ENCODE results near the gene GOSR1. TPM values are rescaled to one million over a fixed set of nuclear protein-coding genes. Genes with fewer than 3 reads are reported as not detected.
"Not testable (repeated sequence)": the region's sequence is repeated elsewhere in the genome, so short reads cannot be mapped to it uniquely, and the experiment has no call there.

The GOSR1 gene
- total RNA-seq, 2 experiments from 2014 or later = 43.2 to 45.6 TPM

DNA sequence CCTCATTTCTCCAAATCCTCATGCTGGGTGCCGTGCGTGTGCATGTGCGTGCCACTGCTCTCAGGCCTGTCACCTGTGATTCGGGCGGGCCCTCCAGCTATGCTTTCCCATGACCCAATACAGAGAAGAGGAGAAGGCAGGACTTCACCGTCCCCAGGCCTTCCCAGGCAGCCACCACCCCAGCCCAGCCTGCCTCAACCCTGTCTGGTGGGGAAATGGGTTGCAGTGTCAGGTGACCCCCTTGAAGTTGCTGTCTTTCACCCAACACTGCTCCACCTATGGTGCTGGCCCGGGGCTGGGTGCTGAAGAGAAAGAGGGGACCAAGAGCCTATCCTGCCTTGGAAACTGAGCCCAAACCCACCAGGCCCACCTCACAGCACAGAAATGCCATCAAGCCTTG lies 94.7 kb downstream of the GOSR1 start:
- no peaks in the 10 kb centered on the region for H3K4me1 Mint-ChIP-seq (ENCODE audit: low read depth)
- intact Hi-C loops (cut with DNase I, micrococcal nuclease) = no loop called here
- H3K4me3 ChIP-seq (ENCODE audit: low read length) = no peak overlapping the region
- ChIA-PET POLR2A (no interaction called here), CTCF (no interaction called here)
- H3K4me3 Mint-ChIP-seq = no peak overlapping the region
- no peak for ATAC-seq (ENCODE audit: poor library complexity)
- H3K27ac Mint-ChIP-seq = no peak overlapping the region
- H3K36me3 ChIP-seq (ENCODE audit: insufficient read depth, low read length) = no peaks in the 10 kb centered on the region
- no peaks in the 10 kb centered on the region for H3K36me3 Mint-ChIP-seq (ENCODE audit: low read depth)
- DNase-seq = no peak
- H3K4me1 ChIP-seq (ENCODE audit: insufficient read depth, low read length) = no peaks in the 10 kb centered on the region
- H3K9me3 Mint-ChIP-seq = no peaks in the 10 kb centered on the region
- H3K9me3 ChIP-seq (ENCODE audit: control insufficient read depth in 1 of 2, insufficient read depth in 1 of 2, low read length in 2 of 2) = no peaks in the 10 kb centered on the region
- TF ChIP-seq, protein P1, sequence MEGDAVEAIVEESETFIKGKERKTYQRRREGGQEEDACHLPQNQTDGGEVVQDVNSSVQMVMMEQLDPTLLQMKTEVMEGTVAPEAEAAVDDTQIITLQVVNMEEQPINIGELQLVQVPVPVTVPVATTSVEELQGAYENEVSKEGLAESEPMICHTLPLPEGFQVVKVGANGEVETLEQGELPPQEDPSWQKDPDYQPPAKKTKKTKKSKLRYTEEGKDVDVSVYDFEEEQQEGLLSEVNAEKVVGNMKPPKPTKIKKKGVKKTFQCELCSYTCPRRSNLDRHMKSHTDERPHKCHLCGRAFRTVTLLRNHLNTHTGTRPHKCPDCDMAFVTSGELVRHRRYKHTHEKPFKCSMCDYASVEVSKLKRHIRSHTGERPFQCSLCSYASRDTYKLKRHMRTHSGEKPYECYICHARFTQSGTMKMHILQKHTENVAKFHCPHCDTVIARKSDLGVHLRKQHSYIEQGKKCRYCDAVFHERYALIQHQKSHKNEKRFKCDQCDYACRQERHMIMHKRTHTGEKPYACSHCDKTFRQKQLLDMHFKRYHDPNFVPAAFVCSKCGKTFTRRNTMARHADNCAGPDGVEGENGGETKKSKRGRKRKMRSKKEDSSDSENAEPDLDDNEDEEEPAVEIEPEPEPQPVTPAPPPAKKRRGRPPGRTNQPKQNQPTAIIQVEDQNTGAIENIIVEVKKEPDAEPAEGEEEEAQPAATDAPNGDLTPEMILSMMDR (IDR thresholded peaks at IDR 0.05) = no peak
- no peaks in the 10 kb centered on the region for H3K27me3 Mint-ChIP-seq
- no peaks in the 10 kb centered on the region for H3K27me3 ChIP-seq (ENCODE audit: control insufficient read depth in 1 of 2, insufficient read depth in 2 of 2, low read length in 2 of 2)
- no peak overlapping the region for H3K27ac ChIP-seq (ENCODE audit: low read depth in 1 of 2, low read length in 2 of 2)

DNA sequence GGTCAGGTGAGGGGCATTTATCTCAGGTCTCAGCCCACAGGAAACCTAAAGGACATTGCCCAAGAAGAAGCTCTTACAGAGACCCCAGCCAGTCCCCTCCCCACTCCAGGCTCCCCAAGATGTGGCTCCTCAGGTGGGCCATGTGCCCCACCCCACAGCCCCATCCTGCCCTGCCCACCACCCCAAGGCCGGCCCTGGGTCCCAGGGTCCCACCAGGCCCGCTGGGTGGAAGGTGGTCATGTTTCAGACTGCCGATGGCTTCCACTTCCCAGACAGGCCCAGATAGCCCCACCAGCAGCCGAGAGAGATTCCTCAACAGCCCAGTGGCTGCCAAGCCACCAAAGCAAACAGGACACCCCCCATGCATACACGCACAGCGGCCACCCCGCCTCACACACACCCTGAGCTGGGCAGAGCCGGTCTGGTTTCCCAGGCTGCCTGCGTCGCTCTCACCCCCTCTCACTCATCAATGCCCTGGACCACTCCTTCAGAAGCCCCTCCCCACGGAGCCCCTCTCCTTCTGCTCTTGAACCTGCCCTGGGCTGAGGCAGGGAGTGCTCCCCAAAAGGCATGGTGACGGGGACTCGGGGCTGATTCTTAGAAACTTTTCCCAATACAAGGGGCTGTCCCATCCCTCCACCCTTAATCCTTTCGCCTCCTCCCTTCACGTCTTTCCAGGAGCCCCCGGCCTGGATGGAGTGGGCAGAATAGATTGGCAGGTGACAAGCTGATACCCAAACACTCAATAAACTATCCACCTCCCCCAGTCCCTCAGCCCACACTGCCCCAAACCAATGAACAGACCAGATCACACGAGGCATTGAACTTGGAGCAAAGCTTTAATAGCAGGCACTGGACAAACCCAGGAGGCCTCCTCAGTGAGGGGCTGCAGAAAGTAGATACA lies 95.7 kb downstream of the GOSR1 start:
- POLR2A ChIA-PET; H3K9me3 Mint-ChIP-seq; H3K36me3 Mint-ChIP-seq (ENCODE audit: low read depth); H3K4me3 Mint-ChIP-seq; H3K4me3 ChIP-seq (ENCODE audit: low read length); H3K27ac ChIP-seq (ENCODE audit: low read depth in 1 of 2, low read length in 2 of 2); CTCF ChIA-PET; intact Hi-C loops (cut with DNase I, micrococcal nuclease); DNase-seq; H3K27me3 Mint-ChIP-seq; ATAC-seq (ENCODE audit: poor library complexity); H3K27me3 ChIP-seq (ENCODE audit: control insufficient read depth in 1 of 2, insufficient read depth in 2 of 2, low read length in 2 of 2); H3K4me1 ChIP-seq (ENCODE audit: insufficient read depth, low read length); H3K36me3 ChIP-seq (ENCODE audit: insufficient read depth, low read length); H3K27ac Mint-ChIP-seq; H3K4me1 Mint-ChIP-seq (ENCODE audit: low read depth); H3K9me3 ChIP-seq (ENCODE audit: control insufficient read depth in 1 of 2, insufficient read depth in 1 of 2, low read length in 2 of 2): not testable (repeated sequence)

DNA sequence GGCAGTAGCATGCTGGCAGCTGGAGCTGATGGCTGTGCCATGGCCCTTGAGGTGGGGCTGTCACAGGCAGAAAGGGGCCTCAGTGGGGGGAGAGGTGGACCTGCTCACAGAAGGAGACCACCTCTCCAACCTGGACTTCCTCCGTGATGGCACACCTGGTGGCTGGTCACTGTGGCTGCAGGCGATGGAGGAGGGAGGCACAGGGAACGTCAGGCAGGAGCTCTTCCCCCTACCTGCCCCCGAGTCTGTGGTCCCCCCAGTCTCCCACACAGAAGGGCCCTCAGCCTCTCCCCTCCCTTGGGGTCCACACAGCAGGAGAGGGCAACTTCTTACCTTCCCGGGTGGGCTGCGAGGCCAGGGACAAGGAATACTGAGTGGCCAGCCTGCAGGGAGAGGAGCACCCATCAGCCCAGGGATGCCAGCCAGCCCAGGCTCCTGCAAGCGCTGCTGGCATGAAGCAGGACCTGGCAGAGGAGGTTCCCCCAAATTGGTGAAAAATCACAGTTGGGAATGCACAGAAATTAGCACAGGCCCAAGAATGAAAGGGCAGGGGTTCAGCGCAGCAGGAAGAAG lies 96.5 kb downstream of the GOSR1 start:
- H3K27ac Mint-ChIP-seq = no peak overlapping the region
- H3K4me1 ChIP-seq (ENCODE audit: insufficient read depth, low read length) = no peaks in the 10 kb centered on the region
- no peak overlapping the region for H3K27ac ChIP-seq (ENCODE audit: low read depth in 1 of 2, low read length in 2 of 2)
- TF ChIP-seq, protein P1 (IDR thresholded peaks at IDR 0.05) = no peak
- no peaks in the 10 kb centered on the region for H3K27me3 Mint-ChIP-seq
- ATAC-seq (ENCODE audit: poor library complexity) = no peak
- ChIA-PET CTCF (no interaction called here), POLR2A (no interaction called here)
- no peaks in the 10 kb centered on the region for H3K36me3 ChIP-seq (ENCODE audit: insufficient read depth, low read length)
- H3K9me3 ChIP-seq (ENCODE audit: control insufficient read depth in 1 of 2, insufficient read depth in 1 of 2, low read length in 2 of 2) = no peaks in the 10 kb centered on the region
- no peaks in the 10 kb centered on the region for H3K27me3 ChIP-seq (ENCODE audit: control insufficient read depth in 1 of 2, insufficient read depth in 2 of 2, low read length in 2 of 2)
- H3K4me1 Mint-ChIP-seq (ENCODE audit: low read depth) = no peaks in the 10 kb centered on the region
- no peak overlapping the region for H3K4me3 Mint-ChIP-seq
- no peaks in the 10 kb centered on the region for H3K9me3 Mint-ChIP-seq
- intact Hi-C loops (cut with DNase I, micrococcal nuclease) = no loop called here
- H3K36me3 Mint-ChIP-seq (ENCODE audit: low read depth) = no peaks in the 10 kb centered on the region
- DNase-seq = no peak
- no peak overlapping the region for H3K4me3 ChIP-seq (ENCODE audit: low read length)

DNA sequence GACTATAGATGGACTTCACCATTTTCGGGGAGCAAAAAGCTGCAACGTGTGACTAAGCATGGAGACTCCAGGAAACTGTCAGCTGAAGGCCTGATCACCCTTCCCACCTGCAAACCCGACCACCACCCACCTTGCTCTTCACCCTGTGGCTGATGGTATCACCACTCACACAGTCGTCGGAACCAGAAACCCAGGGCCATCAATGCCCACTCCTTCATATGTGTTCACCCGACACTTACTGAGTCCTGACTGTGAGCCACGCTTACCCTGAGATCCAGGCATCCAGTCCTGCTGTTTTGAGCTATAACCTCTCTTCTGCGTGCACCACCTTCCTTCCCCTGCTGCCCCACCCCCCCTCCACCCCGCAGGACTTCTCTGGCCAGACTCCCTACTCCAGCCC lies 97.1 kb downstream of the GOSR1 start:
- H3K4me1 ChIP-seq (ENCODE audit: insufficient read depth, low read length); CTCF ChIA-PET; H3K27ac Mint-ChIP-seq; H3K36me3 Mint-ChIP-seq (ENCODE audit: low read depth); H3K4me1 Mint-ChIP-seq (ENCODE audit: low read depth); H3K27me3 Mint-ChIP-seq; H3K27me3 ChIP-seq (ENCODE audit: control insufficient read depth in 1 of 2, insufficient read depth in 2 of 2, low read length in 2 of 2); ATAC-seq (ENCODE audit: poor library complexity); H3K4me3 Mint-ChIP-seq; POLR2A ChIA-PET; H3K36me3 ChIP-seq (ENCODE audit: insufficient read depth, low read length); H3K4me3 ChIP-seq (ENCODE audit: low read length); DNase-seq; H3K9me3 Mint-ChIP-seq; intact Hi-C loops (cut with DNase I, micrococcal nuclease); H3K9me3 ChIP-seq (ENCODE audit: control insufficient read depth in 1 of 2, insufficient read depth in 1 of 2, low read length in 2 of 2); H3K27ac ChIP-seq (ENCODE audit: low read depth in 1 of 2, low read length in 2 of 2): not testable (repeated sequence)

DNA sequence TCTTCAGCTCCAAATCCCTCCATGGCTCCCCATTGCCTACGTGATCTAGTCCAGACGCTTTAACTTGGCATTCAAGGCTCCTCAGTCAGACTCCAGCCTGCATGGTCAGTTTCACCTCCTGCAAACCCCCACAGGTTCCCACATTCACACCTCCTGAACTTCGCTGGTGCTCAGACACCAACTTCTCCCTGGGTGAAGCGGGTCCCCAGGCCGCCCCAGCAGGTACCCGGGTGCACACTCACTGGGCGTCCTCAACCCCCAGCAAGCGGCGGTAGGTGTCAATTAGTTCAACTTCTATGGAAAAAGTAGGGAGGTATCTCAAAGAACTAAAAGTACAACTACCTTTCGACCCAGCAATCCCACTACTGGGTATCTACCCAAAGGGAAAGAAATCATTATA lies 97.6 kb downstream of the GOSR1 start:
- H3K27ac Mint-ChIP-seq; ATAC-seq (ENCODE audit: poor library complexity); POLR2A ChIA-PET; H3K9me3 Mint-ChIP-seq; CTCF ChIA-PET; intact Hi-C loops (cut with DNase I, micrococcal nuclease); H3K27me3 ChIP-seq (ENCODE audit: control insufficient read depth in 1 of 2, insufficient read depth in 2 of 2, low read length in 2 of 2); H3K27ac ChIP-seq (ENCODE audit: low read depth in 1 of 2, low read length in 2 of 2); H3K4me3 ChIP-seq (ENCODE audit: low read length); H3K4me1 Mint-ChIP-seq (ENCODE audit: low read depth); H3K27me3 Mint-ChIP-seq; H3K36me3 Mint-ChIP-seq (ENCODE audit: low read depth); H3K36me3 ChIP-seq (ENCODE audit: insufficient read depth, low read length); H3K9me3 ChIP-seq (ENCODE audit: control insufficient read depth in 1 of 2, insufficient read depth in 1 of 2, low read length in 2 of 2); DNase-seq; H3K4me1 ChIP-seq (ENCODE audit: insufficient read depth, low read length); H3K4me3 Mint-ChIP-seq: not testable (repeated sequence)
